ENCODE results near the gene HECTD4. TPM values are rescaled to one million over a fixed set of nuclear protein-coding genes. Genes with fewer than 3 reads are reported as not detected.
"Not testable (repeated sequence)": the region's sequence is repeated elsewhere in the genome, so short reads cannot be mapped to it uniquely, and the experiment has no call there.

The HECTD4 gene
- total RNA-seq, 1 experiment from 2014 or later = 54.5 TPM

GRCh38 chr12:112252184-112252583 is 130.0 kb downstream of the HECTD4 start:
- intact Hi-C loops (cut with micrococcal nuclease; ENCODE audit: unreplicated experiment) = no loop called here
- H3K27ac Mint-ChIP-seq (ENCODE audit: unreplicated experiment) = no peak overlapping the region
- H3K27me3 Mint-ChIP-seq (ENCODE audit: insufficient read depth, unreplicated experiment) = no peaks in the 10 kb centered on the region
- ChIA-PET POLR2A (no interaction called here), CTCF (no interaction called here)
- Histone ChIP-seq H3K4me3 (ENCODE audit: low read depth, low read length) (no peak overlapping the region), H3K4me1 (no peaks in the 10 kb centered on the region), H3K36me3 (ENCODE audit: control insufficient read depth, insufficient read depth, low read length) (no peaks in the 10 kb centered on the region), H3K27me3 (replicated peaks; ENCODE audit: control insufficient read depth, insufficient read depth, low read length) (no peaks in the 10 kb centered on the region), H3K9me3 (no peaks in the 10 kb centered on the region)
- H3K9me3 Mint-ChIP-seq (ENCODE audit: unreplicated experiment) = no peaks in the 10 kb centered on the region
- no peaks in the 10 kb centered on the region for H3K4me1 Mint-ChIP-seq (ENCODE audit: low read depth, unreplicated experiment)
- TF ChIP-seq CTCF (IDR thresholded peaks at IDR 0.05; ENCODE audit: insufficient read depth in 1 of 2, low read depth in 1 of 2, low read length in 1 of 2, severe bottlenecking in 1 of 2, unreplicated experiment in 1 of 2) = no peak
- no TSS peak for BruUV-seq (replicated peaks)
- H3K4me3 Mint-ChIP-seq (ENCODE audit: unreplicated experiment) = no peak overlapping the region
- peaks cover 32% of the 10 kb centered on the region for H3K36me3 Mint-ChIP-seq (ENCODE audit: insufficient read depth, unreplicated experiment)
- DNase-seq = no peak

GRCh38 chr12:112244902-112245301 is 137.3 kb downstream of the HECTD4 start:
- intact Hi-C loops (cut with micrococcal nuclease; ENCODE audit: unreplicated experiment); POLR2A ChIA-PET; H3K4me1 Mint-ChIP-seq (ENCODE audit: low read depth, unreplicated experiment); H3K9me3 Mint-ChIP-seq (ENCODE audit: unreplicated experiment); H3K4me1 ChIP-seq; H3K9me3 ChIP-seq; H3K4me3 Mint-ChIP-seq (ENCODE audit: unreplicated experiment); H3K27me3 ChIP-seq (replicated peaks; ENCODE audit: control insufficient read depth, insufficient read depth, low read length); DNase-seq; H3K27me3 Mint-ChIP-seq (ENCODE audit: insufficient read depth, unreplicated experiment); H3K27ac Mint-ChIP-seq (ENCODE audit: unreplicated experiment); H3K4me3 ChIP-seq (ENCODE audit: low read depth, low read length); BruUV-seq (replicated peaks); H3K36me3 ChIP-seq (ENCODE audit: control insufficient read depth, insufficient read depth, low read length); CTCF ChIA-PET: not testable (repeated sequence)
- H3K36me3 Mint-ChIP-seq (ENCODE audit: insufficient read depth, unreplicated experiment) = peaks cover 53% of the 10 kb centered on the region

GRCh38 chr12:112243255-112244110 is 138.7 kb downstream of the HECTD4 start:
- Histone ChIP-seq H3K27me3 (replicated peaks; ENCODE audit: control insufficient read depth, insufficient read depth, low read length) (no peaks in the 10 kb centered on the region), H3K9me3 (no peaks in the 10 kb centered on the region), H3K36me3 (ENCODE audit: control insufficient read depth, insufficient read depth, low read length) (no peaks in the 10 kb centered on the region; the same call in 1 of the 2 replicates), H3K4me1 (no peaks in the 10 kb centered on the region), H3K4me3 (ENCODE audit: low read depth, low read length) (no peak overlapping the region)
- H3K4me1 Mint-ChIP-seq (ENCODE audit: low read depth, unreplicated experiment) = no peaks in the 10 kb centered on the region
- H3K27ac Mint-ChIP-seq (ENCODE audit: unreplicated experiment) = no peak overlapping the region
- POLR2A ChIA-PET = no interaction called here
- CTCF ChIA-PET = no interaction called here
- H3K36me3 Mint-ChIP-seq (ENCODE audit: insufficient read depth, unreplicated experiment) = peaks cover 58% of the 10 kb centered on the region
- no peaks in the 10 kb centered on the region for H3K9me3 Mint-ChIP-seq (ENCODE audit: unreplicated experiment)
- no TSS peak for BruUV-seq (replicated peaks)
- intact Hi-C loops (cut with micrococcal nuclease; ENCODE audit: unreplicated experiment) = no loop called here
- TF ChIP-seq CTCF (IDR thresholded peaks at IDR 0.05; ENCODE audit: insufficient read depth in 1 of 2, low read depth in 1 of 2, low read length in 1 of 2, severe bottlenecking in 1 of 2, unreplicated experiment in 1 of 2) = no peak
- H3K4me3 Mint-ChIP-seq (ENCODE audit: unreplicated experiment) = no peak overlapping the region
- H3K27me3 Mint-ChIP-seq (ENCODE audit: insufficient read depth, unreplicated experiment) = no peaks in the 10 kb centered on the region
- DNase-seq = no peak

All from Caco-2 (cell line).